B cell (primary cell): Measurements from ENCODE around the gene SH2B2. TPM values are rescaled to one million over a fixed set of nuclear protein-coding genes. Genes with fewer than 3 reads are reported as not detected.

ENCODE experiments used
- ATAC-seq: fragments of 200-7000 bp; cut with Tn5 transposase; one replicate; pipeline ENCODE4 v1.10.0; 2021; ENCODE audit warnings: low read depth, mild to moderate bottlenecking, moderate number of reproducible peaks, moderate library complexity
- CTCF ChIA-PET: fragments of 350-600 bp; sonication (Branson Sonifier 250); formaldehyde crosslinking; loops from one replicate; lab custom pipeline; 2021; ENCODE audit warnings: antibody characterized with exemption, inconsistent platforms; lab: Charles Lee
- POLR2A ChIA-PET: fragments of 350-600 bp; sonication (Branson Sonifier 250); formaldehyde crosslinking; loops from one replicate; lab custom pipeline; 2021; ENCODE audit warnings: antibody characterized with exemption; lab: Charles Lee
- DNase-seq: peaks from one replicate; pipeline ENCODE4 v3.0.0; 2013
- H2AFZ ChIP-seq: 2 replicates; pipeline ENCODE4 v1.6.1; 2012; ENCODE audit warnings: mild to moderate bottlenecking, low read depth, low read length; ENCODE audit not compliant: insufficient read depth, poor library complexity, severe bottlenecking
- H3K27ac ChIP-seq, 2 donors: 1 replicate in 1 of 2; 2 replicates in 1 of 2; pipeline ENCODE4 v1.5.1; 2012 to 2013; ENCODE audit warnings: low read length in 2 of 2, mild to moderate bottlenecking in 2 of 2, moderate library complexity in 1 of 2
- H3K27me3 ChIP-seq, 4 experiments: fragments of 200-600 bp in 1 of 4; sonication (generic) in 1 of 4; replicated peaks in 1 of 4; 1 replicate in 2 of 4; 2 replicates in 2 of 4; pipeline versions ENCODE4 v1.6.1 to v1.7.0; 2013 to 2016; ENCODE audit warnings: low read length in 3 of 4, mild to moderate bottlenecking in 2 of 4, mixed read lengths in 1 of 4, moderate library complexity in 1 of 4; ENCODE audit not compliant: insufficient read depth in 4 of 4, control insufficient read depth in 3 of 4; ENCODE audit errors: control extremely low read depth in 1 of 4
- H3K36me3 ChIP-seq, 2 experiments: replicated peaks in 1 of 2; 1 replicate in 1 of 2; 2 replicates in 1 of 2; pipeline versions ENCODE4 v1.6.1 to v1.7.1; 2013; ENCODE audit warnings: low read length in 1 of 2; ENCODE audit not compliant: insufficient read depth in 2 of 2, control insufficient read depth in 1 of 2; ENCODE audit errors: control extremely low read depth in 1 of 2, extremely low read depth in 1 of 2
- H3K4me1 ChIP-seq, 2 donors: fragments of 200-600 bp in 1 of 2; sonication (generic) in 1 of 2; 1 replicate in 1 of 2; 2 replicates in 1 of 2; pipeline versions ENCODE4 v1.5.1 to v1.6.1; 2013 to 2017; ENCODE audit warnings: low read length in 2 of 2; ENCODE audit not compliant: control insufficient read depth in 2 of 2, insufficient read depth in 2 of 2
- H3K4me2 ChIP-seq: replicated peaks from 2 replicates; pipeline ENCODE3; 2012; ENCODE audit warnings: mild to moderate bottlenecking, low read depth, low read length; ENCODE audit not compliant: poor library complexity, severe bottlenecking
- H3K4me3 ChIP-seq, 5 experiments: fragments of 200-600 bp in 1 of 5; sonication (generic) in 1 of 5; 1 replicate in 3 of 5; 2 replicates in 2 of 5; pipeline versions ENCODE4 v1.5.1 to v1.7.0; 2011 to 2016; ENCODE audit warnings: low read length in 4 of 5, mild to moderate bottlenecking in 4 of 5, low read depth in 2 of 5, control low read depth in 1 of 5, moderate library complexity in 1 of 5; ENCODE audit not compliant: insufficient read depth in 1 of 5; ENCODE audit errors: control extremely low read depth in 1 of 5, extremely low read depth in 1 of 5
- H3K79me2 ChIP-seq: fragments of 200-600 bp; sonication (generic); one replicate; pipeline ENCODE4 v1.6.0; 2016; ENCODE audit warnings: low read length; ENCODE audit not compliant: control insufficient read depth, insufficient read depth
- H3K9ac ChIP-seq: fragments of 200-600 bp; sonication (generic); 2 replicates; pipeline ENCODE4 v1.6.1; 2017; ENCODE audit warnings: mild to moderate bottlenecking, low read length, moderate library complexity
- H3K9me3 ChIP-seq, 3 donors: one replicate each; pipeline versions ENCODE4 v1.6.1 to v1.7.1; 2013; ENCODE audit warnings: low read length in 2 of 3; ENCODE audit not compliant: control insufficient read depth in 2 of 3, insufficient read depth in 1 of 3; ENCODE audit errors: control extremely low read depth in 1 of 3
- H4K20me1 ChIP-seq: 2 replicates; pipeline ENCODE4 v1.6.0; 2012; ENCODE audit warnings: mild to moderate bottlenecking, low read length; ENCODE audit not compliant: insufficient read depth, control insufficient read depth, poor library complexity, severe bottlenecking
- H3K27ac Mint-ChIP-seq: one replicate; pipeline ENCODE4 v1.8.0; 2021; ENCODE audit warnings: mixed read lengths
- H3K27me3 Mint-ChIP-seq: one replicate; pipeline ENCODE4 v1.8.0; 2021; ENCODE audit warnings: mixed read lengths
- H3K4me1 Mint-ChIP-seq: one replicate; pipeline ENCODE4 v1.8.0; 2021; ENCODE audit warnings: mixed read lengths
- H3K4me3 Mint-ChIP-seq: one replicate; pipeline ENCODE4 v1.8.0; 2021; ENCODE audit warnings: mixed read lengths
- H3K9me3 Mint-ChIP-seq: one replicate; pipeline ENCODE4 v1.8.0; 2022; ENCODE audit warnings: mixed read lengths; ENCODE audit not compliant: insufficient read depth
- EZH2 ChIP-seq: IDR thresholded peaks from 2 replicates; pipeline ENCODE4 v1.6.1; 2012; ENCODE audit warnings: borderline replicate concordance, low read depth, mild to moderate bottlenecking, moderate library complexity, low read length; ENCODE audit not compliant: insufficient read depth, poor library complexity, severe bottlenecking
- WGBS: methylation state at CpG from one replicate; pipeline ENCODE4 v1.1.5; 2013; ENCODE audit warnings: missing lambda C conversion rate; ENCODE audit not compliant: insufficient coverage; 5-methylcytosine and 5-hydroxymethylcytosine counted together
- intact Hi-C: fragments of 100-400 bp; cut with micrococcal nuclease; formaldehyde crosslinking; loops from one replicate; pipeline ENCODE4 v1.10.0; 2022
- polyA plus RNA-seq: library from polyadenylated mRNA; depleted of rRNA; stranded (reverse); fragments of >200 nt; gene quantifications from 2 replicates; pipeline ENCODE4 v1.2.3, GENCODE V29; 2012
- total RNA-seq, 2 donors: library from RNA; stranded (reverse); fragments of 120-200 nt in 1 of 2; gene quantifications; 1 replicate in 1 of 2; 2 replicates in 1 of 2; pipeline versions ENCODE4 v1.2.3 to v1.2.4, GENCODE V29; 2013 to 2022
- TF ChIP-seq, protein P1 (sequence below): fragments of 200-600 bp; IDR thresholded peaks from one replicate; pipeline ENCODE4 v1.8.0; 2022; ENCODE audit warnings: antibody characterized with exemption, mild to moderate bottlenecking

Gene SH2B2
- total and polyA plus RNA-seq, 2 donors (not counting 1 experiment from before 2014, with no cell fraction given): 41.2 to 95.4 TPM

DNA sequence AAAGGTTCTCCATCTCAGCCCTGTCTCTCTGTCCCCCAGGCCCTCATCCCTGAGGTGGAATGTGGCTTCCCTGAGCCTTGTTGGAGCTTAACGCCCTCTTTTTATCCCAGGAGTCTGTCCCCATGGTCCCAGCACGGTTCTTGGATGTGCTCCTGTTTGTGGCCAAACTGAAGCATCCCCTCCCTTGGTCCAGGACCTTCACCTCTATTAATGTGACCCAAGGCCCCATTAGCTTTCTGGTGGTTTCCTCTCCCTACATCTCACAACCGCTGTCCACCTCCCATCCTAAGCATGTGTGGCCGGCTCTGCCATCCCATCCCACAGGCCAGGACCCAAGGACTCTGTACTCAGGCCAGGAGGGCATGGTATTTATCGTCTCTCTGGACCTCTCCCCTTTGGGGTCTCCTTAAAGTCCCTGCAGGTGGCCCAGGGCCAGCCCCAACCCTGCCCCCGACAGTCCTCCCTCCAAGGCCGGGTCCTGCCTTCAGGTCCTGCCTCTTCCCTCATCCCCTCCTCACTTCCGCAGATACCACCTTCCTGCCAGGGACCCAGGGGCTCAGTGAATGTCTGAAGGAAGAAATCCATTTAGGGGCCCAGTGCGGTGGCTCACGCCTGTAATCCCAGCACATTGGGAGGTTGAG is 15.4 kb upstream of the SH2B2 start:
- no peaks in the 10 kb centered on the region for H3K27me3 ChIP-seq
- Mint-ChIP-seq H3K4me3 (no peak overlapping the region), H3K27me3 (no peaks in the 10 kb centered on the region), H3K27ac (no peak overlapping the region), H3K4me1 (peaks cover 2% of the 10 kb centered on the region), H3K9me3 (no peaks in the 10 kb centered on the region)
- 97% methylated on average over 10 of the region's 10 CpGs for WGBS
- CTCF ChIA-PET: interaction anchor here (0.6 to 15.7 kb wide), 11 partner anchors 19 to 731 kb away, joined by 3 to 351 read pairs (median 4); partner anchors contain the start of gene PRKRIP1
- DNase-seq: no peak
- no peaks in the 10 kb centered on the region for H3K79me2 ChIP-seq
- H3K27ac ChIP-seq: no peak overlapping the region
- POLR2A ChIA-PET: no interaction called here
- no peak overlapping the region for H2AFZ ChIP-seq
- ATAC-seq: no peak
- H3K4me1 ChIP-seq: peaks cover 0 to 3% of the 10 kb centered on the region in 2 donors
- no peaks in the 10 kb centered on the region for H3K9me3 ChIP-seq
- no peak overlapping the region for H3K9ac ChIP-seq
- H3K4me3 ChIP-seq: no peak overlapping the region
- intact Hi-C loops: no loop called here
- no peak overlapping the region for H3K4me2 ChIP-seq
- H4K20me1 ChIP-seq: no peaks in the 10 kb centered on the region
- H3K36me3 ChIP-seq: peaks cover 0 to 2% of the 10 kb centered on the region in 2 experiments
- TF ChIP-seq EZH2: no peak
- TF ChIP-seq, protein P1, sequence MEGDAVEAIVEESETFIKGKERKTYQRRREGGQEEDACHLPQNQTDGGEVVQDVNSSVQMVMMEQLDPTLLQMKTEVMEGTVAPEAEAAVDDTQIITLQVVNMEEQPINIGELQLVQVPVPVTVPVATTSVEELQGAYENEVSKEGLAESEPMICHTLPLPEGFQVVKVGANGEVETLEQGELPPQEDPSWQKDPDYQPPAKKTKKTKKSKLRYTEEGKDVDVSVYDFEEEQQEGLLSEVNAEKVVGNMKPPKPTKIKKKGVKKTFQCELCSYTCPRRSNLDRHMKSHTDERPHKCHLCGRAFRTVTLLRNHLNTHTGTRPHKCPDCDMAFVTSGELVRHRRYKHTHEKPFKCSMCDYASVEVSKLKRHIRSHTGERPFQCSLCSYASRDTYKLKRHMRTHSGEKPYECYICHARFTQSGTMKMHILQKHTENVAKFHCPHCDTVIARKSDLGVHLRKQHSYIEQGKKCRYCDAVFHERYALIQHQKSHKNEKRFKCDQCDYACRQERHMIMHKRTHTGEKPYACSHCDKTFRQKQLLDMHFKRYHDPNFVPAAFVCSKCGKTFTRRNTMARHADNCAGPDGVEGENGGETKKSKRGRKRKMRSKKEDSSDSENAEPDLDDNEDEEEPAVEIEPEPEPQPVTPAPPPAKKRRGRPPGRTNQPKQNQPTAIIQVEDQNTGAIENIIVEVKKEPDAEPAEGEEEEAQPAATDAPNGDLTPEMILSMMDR: no peak
